ENCODE measurements around the gene TEX44. TPM values are rescaled to one million over a fixed set of nuclear protein-coding genes. Genes with fewer than 3 reads are reported as not detected.

TEX44 gene
- total RNA-seq, 1 donor from 2014 or later: not detected

GRCh38 chr2:231632559-231633142 is 40.0 kb downstream of the TEX44 start:
- no peak for DNase-seq (ENCODE audit: extremely low read depth, low read depth, low spot score)

- DNase-seq (ENCODE audit: extremely low read depth, low read depth, low spot score): no peak
These were observed 40.7 kb downstream of the TEX44 start for GRCh38 chr2:231633241-231633976.

- DNase-seq (ENCODE audit: extremely low read depth, low read depth, low spot score): no peak
These were observed 41.7 kb downstream of the TEX44 start for GRCh38 chr2:231634412-231634811.

- no peak for DNase-seq (ENCODE audit: extremely low read depth, low read depth, low spot score)
These were observed 42.5 kb downstream of the TEX44 start for GRCh38 chr2:231634951-231635875.

- DNase-seq (ENCODE audit: extremely low read depth, low read depth, low spot score): no peak
These were observed 47.6 kb downstream of the TEX44 start for GRCh38 chr2:231640241-231640640.

GRCh38 chr2:231640641-231641111 is 48.0 kb downstream of the TEX44 start:
- DNase-seq (ENCODE audit: extremely low read depth, low read depth, low spot score): no peak

- no peak for DNase-seq (ENCODE audit: extremely low read depth, low read depth, low spot score)
These were observed 50.2 kb downstream of the TEX44 start for GRCh38 chr2:231642631-231643494.

- no peak for DNase-seq (ENCODE audit: extremely low read depth, low read depth, low spot score)
These were observed 50.8 kb downstream of the TEX44 start for GRCh38 chr2:231643495-231643888.

Other genes starting within 250 kb of the TEX44 start
- gene B3GNT7, start 197.2 kb upstream of the TEX44 start, total RNA-seq: 0.44 and 1.2 TPM in 2 replicates
- gene NCL, start 128.4 kb upstream of the TEX44 start, total RNA-seq: 110 and 224 TPM in 2 replicates
- not detected in 2 replicates for gene NMUR1, start 62.4 kb upstream of the TEX44 start, total RNA-seq
- gene PTMA, start 115.7 kb downstream of the TEX44 start, total RNA-seq: 815 and 859 TPM in 2 replicates
- gene PDE6D, start 188.4 kb downstream of the TEX44 start, total RNA-seq: 29.5 and 32.6 TPM in 2 replicates
- gene COPS7B, start 193.6 kb downstream of the TEX44 start, total RNA-seq: 28.6 and 39.2 TPM in 2 replicates

Measured in glomerular endothelial cell (primary cell).